ENCODE results near the gene NUDT17.
"Not testable (repeated sequence)": the region's sequence is repeated elsewhere in the genome, so short reads cannot be mapped to it uniquely, and the experiment has no call there.

NUDT17 gene

GRCh38 chr1:145845514-145846161 lies at the start of gene NUDT17:
TSS of gene NUDT17 (plus strand) at chr1:145845630. CDS start at chr1:145845641, 11 bp downstream.
- Mint-ChIP-seq H3K4me3 (no peak within 1 kb of the TSS), H3K27me3 (no peaks in the 10 kb centered on the region), H3K4me1 (peaks cover 6% of the 10 kb centered on the region), H3K27ac (ENCODE audit: low read depth) (no peak within 1 kb of the TSS), H3K9me3 (no peaks in the 10 kb centered on the region), H3K36me3 (ENCODE audit: insufficient read depth) (peaks cover 19% of the 10 kb centered on the region)
- ATAC-seq (replicated peaks; ENCODE audit: extremely low read depth, poor library complexity, severe bottlenecking): peak; percentile 80
- peak; percentile 48 to 61 for DNase-seq (ENCODE audit: low spot score in 2 of 2)

DNA sequence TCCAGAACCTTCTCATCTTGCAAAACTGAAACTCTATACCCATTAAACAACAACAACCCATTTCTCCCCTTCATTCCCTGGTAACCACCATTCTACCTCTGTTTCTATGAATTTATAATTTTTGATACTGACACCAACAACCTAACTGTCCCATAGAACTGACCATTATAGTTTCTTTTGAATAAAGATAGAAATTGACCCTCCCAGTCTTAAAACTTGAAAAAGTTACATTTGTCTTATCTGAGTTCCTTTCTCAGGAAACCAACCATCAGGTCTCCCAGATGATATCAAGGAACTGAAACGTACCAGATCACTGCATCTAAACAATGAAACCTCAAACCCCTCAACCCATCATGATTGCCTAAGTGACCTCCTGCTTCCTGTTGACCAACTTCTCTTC lies 48.7 kb upstream of the NUDT17 start:
- peaks cover 20% of the 10 kb centered on the region for H3K36me3 Mint-ChIP-seq (ENCODE audit: insufficient read depth)
- H3K27ac Mint-ChIP-seq (ENCODE audit: low read depth): no peak overlapping the region
- no peak for DNase-seq (ENCODE audit: low spot score in 2 of 2)
- peaks cover 9% of the 10 kb centered on the region for H3K9me3 Mint-ChIP-seq
- ATAC-seq (replicated peaks; ENCODE audit: extremely low read depth, poor library complexity, severe bottlenecking): no peak
- no peaks in the 10 kb centered on the region for H3K27me3 Mint-ChIP-seq
- no peak overlapping the region for H3K4me3 Mint-ChIP-seq
- peaks cover 27% of the 10 kb centered on the region for H3K4me1 Mint-ChIP-seq

DNA sequence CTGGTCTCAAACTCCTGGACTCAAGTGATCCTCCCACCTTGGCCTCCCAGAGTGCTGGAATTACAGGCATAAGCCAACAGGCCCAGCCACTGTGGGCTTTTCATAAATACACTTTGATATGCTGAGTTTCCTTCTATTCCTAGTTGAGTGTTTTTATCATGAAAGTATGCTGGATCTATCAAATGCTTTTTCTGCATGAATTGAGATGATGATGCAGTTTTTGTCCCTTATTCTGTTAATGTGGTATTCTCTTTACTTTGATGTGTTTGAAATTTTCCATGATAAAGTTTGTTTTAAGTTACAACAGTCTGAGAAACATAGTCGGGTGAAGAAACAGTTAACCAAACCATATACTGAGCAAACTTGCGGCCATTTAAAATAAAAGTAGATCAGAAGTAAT lies 45.6 kb upstream of the NUDT17 start:
- peaks cover 44% of the 10 kb centered on the region for H3K4me1 Mint-ChIP-seq
- DNase-seq (ENCODE audit: low spot score in 2 of 2) (no peak), ATAC-seq (replicated peaks; ENCODE audit: extremely low read depth, poor library complexity, severe bottlenecking) (no peak)
- H3K27ac Mint-ChIP-seq (ENCODE audit: low read depth): no peak overlapping the region
- H3K4me3 Mint-ChIP-seq: no peak overlapping the region
- peaks cover 13% of the 10 kb centered on the region for H3K36me3 Mint-ChIP-seq (ENCODE audit: insufficient read depth)
- no peaks in the 10 kb centered on the region for H3K27me3 Mint-ChIP-seq
- H3K9me3 Mint-ChIP-seq: peaks cover 9% of the 10 kb centered on the region

DNA sequence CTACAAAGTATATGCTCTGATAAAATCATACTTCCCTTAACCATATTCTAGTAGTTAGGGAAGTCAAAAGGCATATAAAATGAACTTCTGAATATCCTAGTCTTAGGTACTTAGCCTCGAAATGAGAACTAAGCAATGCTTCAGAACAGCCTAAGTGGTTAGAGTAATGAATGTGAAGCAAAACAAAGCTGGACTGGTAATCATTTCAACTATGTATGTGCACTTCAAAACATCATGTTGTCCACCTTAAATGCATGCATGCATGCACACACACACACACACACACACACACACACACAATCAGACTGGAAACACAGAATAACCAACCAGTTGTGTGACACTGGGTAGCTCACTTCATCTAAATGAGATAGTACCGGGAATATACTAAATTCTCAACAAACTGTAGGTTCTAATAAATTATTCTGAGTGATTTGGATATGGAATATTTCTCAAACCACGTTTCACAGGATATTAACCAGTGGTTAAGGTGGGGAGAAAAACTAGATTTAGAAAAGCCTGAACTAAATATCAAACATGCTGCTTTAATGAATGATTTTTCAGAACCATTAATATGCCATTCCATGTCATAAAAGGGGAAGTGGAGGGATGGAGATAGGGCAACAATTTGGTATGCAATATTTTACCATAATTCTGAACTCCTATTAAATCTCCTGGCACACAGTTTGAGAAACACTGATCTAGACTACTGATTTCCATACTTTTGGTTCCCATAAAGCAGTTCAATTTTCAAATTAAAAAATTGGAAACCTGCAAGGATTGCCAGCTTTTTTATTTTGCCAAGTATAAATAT lies 41.0 kb upstream of the NUDT17 start:
- H3K4me3 Mint-ChIP-seq: no peak overlapping the region
- H3K9me3 Mint-ChIP-seq: no peaks in the 10 kb centered on the region
- ATAC-seq (replicated peaks; ENCODE audit: extremely low read depth, poor library complexity, severe bottlenecking) (no peak), DNase-seq (ENCODE audit: low spot score in 2 of 2) (no peak)
- peaks cover 55% of the 10 kb centered on the region for H3K4me1 Mint-ChIP-seq
- no peaks in the 10 kb centered on the region for H3K27me3 Mint-ChIP-seq
- H3K27ac Mint-ChIP-seq (ENCODE audit: low read depth): no peak overlapping the region
- peaks cover 4% of the 10 kb centered on the region for H3K36me3 Mint-ChIP-seq (ENCODE audit: insufficient read depth)

DNA sequence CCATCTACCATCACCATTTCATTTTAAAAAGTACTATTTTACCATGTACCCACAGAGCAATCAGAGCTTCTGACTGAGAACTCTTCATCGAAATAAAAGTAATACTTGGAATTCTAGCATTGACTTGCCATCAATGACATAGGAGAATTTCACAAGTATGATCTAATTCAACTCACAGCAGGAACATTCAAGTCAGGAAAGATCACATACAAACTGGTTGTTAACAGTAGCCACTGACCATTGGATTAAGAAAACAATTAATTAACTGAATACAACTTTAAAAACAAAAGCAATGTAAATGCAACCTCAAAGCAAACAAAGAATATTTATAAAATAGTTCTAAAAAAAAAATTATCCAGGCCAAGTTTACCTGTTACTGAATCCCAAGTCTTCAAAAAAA lies 40.4 kb upstream of the NUDT17 start:
- peaks cover 48% of the 10 kb centered on the region for H3K4me1 Mint-ChIP-seq
- H3K27me3 Mint-ChIP-seq: no peaks in the 10 kb centered on the region
- H3K9me3 Mint-ChIP-seq: no peaks in the 10 kb centered on the region
- no peak overlapping the region for H3K27ac Mint-ChIP-seq (ENCODE audit: low read depth)
- H3K4me3 Mint-ChIP-seq: no peak overlapping the region
- DNase-seq (ENCODE audit: low spot score in 2 of 2) (no peak), ATAC-seq (replicated peaks; ENCODE audit: extremely low read depth, poor library complexity, severe bottlenecking) (no peak)
- H3K36me3 Mint-ChIP-seq (ENCODE audit: insufficient read depth): peaks cover 4% of the 10 kb centered on the region

GRCh38 chr1:145806408-145806807 lies 39.0 kb upstream of the NUDT17 start:
- ATAC-seq (replicated peaks; ENCODE audit: extremely low read depth, poor library complexity, severe bottlenecking) (no peak), DNase-seq (ENCODE audit: low spot score in 2 of 2) (no peak)
- peaks cover 42% of the 10 kb centered on the region for H3K4me1 Mint-ChIP-seq
- H3K9me3 Mint-ChIP-seq: no peaks in the 10 kb centered on the region
- no peaks in the 10 kb centered on the region for H3K27me3 Mint-ChIP-seq
- no peak overlapping the region for H3K27ac Mint-ChIP-seq (ENCODE audit: low read depth)
- H3K4me3 Mint-ChIP-seq: no peak overlapping the region
- H3K36me3 Mint-ChIP-seq (ENCODE audit: insufficient read depth): peaks cover 2% of the 10 kb centered on the region

- Mint-ChIP-seq H3K4me1 (peaks cover 37% of the 10 kb centered on the region), H3K9me3 (no peaks in the 10 kb centered on the region), H3K36me3 (ENCODE audit: insufficient read depth) (peaks cover 2% of the 10 kb centered on the region), H3K4me3 (no peak overlapping the region), H3K27ac (ENCODE audit: low read depth) (no peak overlapping the region), H3K27me3 (no peaks in the 10 kb centered on the region)
- ATAC-seq (replicated peaks; ENCODE audit: extremely low read depth, poor library complexity, severe bottlenecking) (no peak), DNase-seq (ENCODE audit: low spot score in 2 of 2) (no peak)
These were observed 38.6 kb upstream of the NUDT17 start for GRCh38 chr1:145806844-145807243.

GRCh38 chr1:145812977-145813810 lies 32.2 kb upstream of the NUDT17 start:
- not testable (repeated sequence) for H3K4me3 Mint-ChIP-seq; H3K36me3 Mint-ChIP-seq (ENCODE audit: insufficient read depth); H3K27me3 Mint-ChIP-seq; H3K27ac Mint-ChIP-seq (ENCODE audit: low read depth); DNase-seq (ENCODE audit: low spot score in 2 of 2); ATAC-seq (replicated peaks; ENCODE audit: extremely low read depth, poor library complexity, severe bottlenecking); H3K9me3 Mint-ChIP-seq; H3K4me1 Mint-ChIP-seq

GRCh38 chr1:145818095-145818494 lies 27.3 kb upstream of the NUDT17 start:
- not testable (repeated sequence) for H3K27ac Mint-ChIP-seq (ENCODE audit: low read depth); H3K9me3 Mint-ChIP-seq; H3K27me3 Mint-ChIP-seq; H3K36me3 Mint-ChIP-seq (ENCODE audit: insufficient read depth); DNase-seq (ENCODE audit: low spot score in 2 of 2); H3K4me1 Mint-ChIP-seq; H3K4me3 Mint-ChIP-seq
- peak; percentile 43 for ATAC-seq (replicated peaks; ENCODE audit: extremely low read depth, poor library complexity, severe bottlenecking)

- peak; percentile 52 for ATAC-seq (replicated peaks; ENCODE audit: extremely low read depth, poor library complexity, severe bottlenecking)
- H3K9me3 Mint-ChIP-seq; H3K27me3 Mint-ChIP-seq; DNase-seq (ENCODE audit: low spot score in 2 of 2): not testable (repeated sequence)
- Mint-ChIP-seq H3K36me3 (ENCODE audit: insufficient read depth) (peaks cover 27% of the 10 kb centered on the region), H3K27ac (ENCODE audit: low read depth) (peak overlapping the region; percentile 95), H3K4me3 (peak overlapping the region; percentile 98), H3K4me1 (peaks cover 22% of the 10 kb centered on the region)
These were observed 22.6 kb upstream of the NUDT17 start for GRCh38 chr1:145822779-145823331.

GRCh38 chr1:145823565-145824498 lies 21.6 kb upstream of the NUDT17 start, which contains the start of the genes POLR3C and RNF115:
TSS of gene POLR3C (plus strand) at chr1:145824200. CDS start at chr1:145825777, 1,577 bp downstream.
TSS of gene RNF115 (minus strand) at chr1:145824095. CDS start at chr1:145823873, 222 bp downstream.
- Mint-ChIP-seq H3K4me3 (peak within 1 kb of the TSS; percentile 98), H3K4me1 (peaks cover 29% of the 10 kb centered on the region), H3K9me3 (no peaks in the 10 kb centered on the region), H3K27ac (ENCODE audit: low read depth) (peak within 1 kb of the TSS; percentile 95), H3K36me3 (ENCODE audit: insufficient read depth) (peaks cover 37% of the 10 kb centered on the region), H3K27me3 (no peaks in the 10 kb centered on the region)
- ATAC-seq (replicated peaks; ENCODE audit: extremely low read depth, poor library complexity, severe bottlenecking): peak; percentile 85
- DNase-seq (ENCODE audit: low spot score in 2 of 2): peak; percentile 62 to 76

All from central memory CD8-positive, alpha-beta T cell (primary cell).